Testis (tissue), 3 donors: ENCODE data around the gene CPA4. TPM values are rescaled to one million over a fixed set of nuclear protein-coding genes. Genes with fewer than 3 reads are reported as not detected.

Experiments used
- DNase-seq: peaks from one replicate; pipeline ENCODE4 v3.0.0-alpha.2; 2019
- H3K27ac ChIP-seq, 2 donors: fragments of 200-600 bp; sonication (generic); one replicate each; pipeline ENCODE4 v1.5.1; 2019
- H3K27me3 ChIP-seq: fragments of 200-600 bp; sonication (generic); one replicate; pipeline ENCODE4 v1.5.1; 2019
- H3K36me3 ChIP-seq: fragments of 200-600 bp; sonication (generic); one replicate; pipeline ENCODE4 v1.5.1; 2017; ENCODE audit warnings: low read depth; ENCODE audit errors: missing control alignments
- H3K4me1 ChIP-seq: fragments of 200-600 bp; sonication (generic); one replicate; pipeline ENCODE4 v1.5.1; 2019
- H3K4me3 ChIP-seq, 2 donors: fragments of 200-600 bp; sonication (generic); one replicate each; pipeline ENCODE4 v1.5.1; 2017 to 2019
- H3K9me3 ChIP-seq: fragments of 200-600 bp; sonication (generic); one replicate; pipeline ENCODE4 v1.5.1; 2017
- POLR2A ChIP-seq: fragments of 450-650 bp; IDR thresholded peaks from one replicate; pipeline ENCODE4 v1.6.1; 2017; ENCODE audit warnings: antibody characterized with exemption, mild to moderate bottlenecking, moderate library complexity
- WGBS, 2 donors: methylation state at CpG; one replicate each; pipeline ENCODE4 v1.1.5; 2018; 5-methylcytosine and 5-hydroxymethylcytosine counted together
- intact Hi-C: fragments of 100-400 bp; cut with DNase I; formaldehyde crosslinking; loops from one replicate; pipeline ENCODE4 v1.15.1; 2023; ENCODE audit warnings: low total_unique reads
- polyA plus RNA-seq: library from polyadenylated mRNA; stranded (reverse); fragments of 350-450 nt; fragmentation: Illumina TruSeq; extraction: RNeasy Lipid Tissue Mini Kit (QIAGEN cat#74804); gene quantifications from one replicate; pipeline ENCODE4 v1.2.3, GENCODE V29; 2014; ENCODE audit warnings: low read depth, low replicate concordance; ENCODE audit not compliant: insufficient read depth
- total RNA-seq, 2 donors: library from RNA; depleted of rRNA; stranded (reverse); fragments of >200 nt; gene quantifications; one replicate each; pipeline ENCODE4 v1.2.3, GENCODE V29; 2016
- TF ChIP-seq, protein P1 (sequence below), 3 experiments: fragments of 450-650 bp in 2 of 3; fragments of 200-600 bp in 1 of 3; sonication (generic) in 1 of 3; IDR thresholded peaks; one replicate each; pipeline ENCODE4 v1.5.1; 2016 to 2019; ENCODE audit warnings: antibody characterized with exemption in 3 of 3, mild to moderate bottlenecking in 2 of 3, moderate library complexity in 1 of 3

CPA4 gene
- total and polyA plus RNA-seq, 3 donors from 2014 or later: 0.31 to 0.94 (median 0.68) TPM

DNA sequence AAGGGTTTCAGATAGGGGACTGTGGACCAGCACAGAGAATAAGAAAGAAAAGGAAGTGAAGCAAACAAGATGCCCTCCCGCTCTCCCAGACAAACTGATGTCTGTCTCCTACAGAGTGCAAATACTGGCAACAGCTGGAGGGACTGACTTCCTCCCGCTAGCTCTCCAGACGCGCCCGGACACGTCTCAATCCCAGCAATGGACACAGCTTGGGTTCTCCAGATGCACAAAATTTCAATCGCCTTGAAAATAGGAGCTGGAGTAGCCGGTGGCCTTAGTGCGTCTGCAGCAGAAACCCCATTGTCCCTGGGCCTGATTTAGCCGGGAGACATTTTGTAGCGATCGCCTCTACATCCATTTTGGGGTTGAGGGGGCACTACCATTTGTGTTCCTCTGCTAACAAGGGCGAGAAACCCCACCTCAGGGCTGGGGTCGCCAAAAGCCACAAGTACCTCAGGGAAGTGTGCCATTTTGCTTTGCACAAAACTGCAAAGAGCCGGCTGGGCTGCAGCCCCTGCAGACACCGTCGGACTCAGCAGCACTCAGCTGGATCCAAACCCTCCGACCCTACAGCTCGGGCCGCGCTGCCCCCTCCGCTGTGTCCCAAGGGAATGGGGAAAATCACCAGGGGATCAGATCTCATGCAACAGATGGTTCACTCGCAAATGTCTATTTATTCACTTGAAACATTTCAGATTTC is 20.4 kb upstream of the CPA4 start:
- Histone ChIP-seq H3K27me3 (no peaks in the 10 kb centered on the region), H3K4me1 (peaks cover 12% of the 10 kb centered on the region), H3K4me3 (peak overlapping the region; percentile 16 to 34), H3K9me3 (no peaks in the 10 kb centered on the region), H3K36me3 (no peaks in the 10 kb centered on the region), H3K27ac (no peak overlapping the region)
- no peak for DNase-seq
- intact Hi-C loops: loop anchor here (10.0 kb wide), 1 partner anchor 222 kb away; the partner anchor contains the start of gene MEST
- WGBS, 2 donors: 33 to 37% methylated on average over 23 of the region's 23 CpGs
- no peak for TF ChIP-seq POLR2A
- TF ChIP-seq, protein P1, sequence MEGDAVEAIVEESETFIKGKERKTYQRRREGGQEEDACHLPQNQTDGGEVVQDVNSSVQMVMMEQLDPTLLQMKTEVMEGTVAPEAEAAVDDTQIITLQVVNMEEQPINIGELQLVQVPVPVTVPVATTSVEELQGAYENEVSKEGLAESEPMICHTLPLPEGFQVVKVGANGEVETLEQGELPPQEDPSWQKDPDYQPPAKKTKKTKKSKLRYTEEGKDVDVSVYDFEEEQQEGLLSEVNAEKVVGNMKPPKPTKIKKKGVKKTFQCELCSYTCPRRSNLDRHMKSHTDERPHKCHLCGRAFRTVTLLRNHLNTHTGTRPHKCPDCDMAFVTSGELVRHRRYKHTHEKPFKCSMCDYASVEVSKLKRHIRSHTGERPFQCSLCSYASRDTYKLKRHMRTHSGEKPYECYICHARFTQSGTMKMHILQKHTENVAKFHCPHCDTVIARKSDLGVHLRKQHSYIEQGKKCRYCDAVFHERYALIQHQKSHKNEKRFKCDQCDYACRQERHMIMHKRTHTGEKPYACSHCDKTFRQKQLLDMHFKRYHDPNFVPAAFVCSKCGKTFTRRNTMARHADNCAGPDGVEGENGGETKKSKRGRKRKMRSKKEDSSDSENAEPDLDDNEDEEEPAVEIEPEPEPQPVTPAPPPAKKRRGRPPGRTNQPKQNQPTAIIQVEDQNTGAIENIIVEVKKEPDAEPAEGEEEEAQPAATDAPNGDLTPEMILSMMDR (IDR thresholded peaks at IDR 0.05): no peak

DNA sequence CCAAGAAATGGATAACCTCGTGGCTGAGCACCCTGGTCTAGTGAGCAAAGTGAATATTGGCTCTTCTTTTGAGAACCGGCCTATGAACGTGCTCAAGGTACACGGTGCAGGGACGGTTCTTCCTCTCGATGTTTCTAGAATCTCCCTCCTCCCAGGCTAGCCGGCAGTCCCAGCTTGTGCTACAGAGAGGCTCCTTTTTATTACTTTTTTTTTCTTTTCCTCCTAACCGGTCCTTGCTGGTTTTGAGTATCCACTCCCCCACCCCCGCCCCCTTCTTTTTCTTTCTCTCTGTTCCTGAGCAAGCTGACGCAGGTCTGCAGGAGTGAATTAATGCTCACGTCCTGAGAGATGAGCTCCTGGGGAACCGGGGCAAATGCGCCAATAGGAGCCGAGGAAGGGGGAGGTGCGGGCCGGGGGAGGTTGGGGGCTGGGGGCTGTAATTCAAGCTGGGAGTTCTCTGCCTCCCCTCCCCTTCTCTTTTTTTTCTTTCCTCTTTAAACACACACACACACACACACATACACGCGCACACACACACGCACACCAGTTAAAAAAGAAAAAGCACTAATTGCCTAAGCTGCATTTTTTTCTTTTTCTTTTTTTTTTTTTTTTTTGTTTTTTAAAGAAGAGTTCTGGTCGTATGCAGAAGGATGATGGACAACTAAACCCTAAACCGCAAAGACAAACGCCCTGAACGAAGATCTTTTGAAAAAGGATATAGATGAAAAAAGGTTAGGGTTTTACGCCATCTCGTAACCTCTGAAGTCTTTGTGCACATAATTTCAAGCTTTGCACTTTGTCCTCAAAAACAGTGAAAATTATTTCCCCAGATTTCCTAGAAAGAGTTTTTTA is 19.7 kb upstream of the CPA4 start:
- WGBS, 2 donors: 8 to 9% methylated on average over 20 to 25 of the region's 25 CpGs
- Histone ChIP-seq H3K27ac (no peak overlapping the region), H3K4me1 (peaks cover 12% of the 10 kb centered on the region), H3K9me3 (no peaks in the 10 kb centered on the region), H3K36me3 (no peaks in the 10 kb centered on the region), H3K4me3 (peak overlapping the region; percentile 16 to 34), H3K27me3 (no peaks in the 10 kb centered on the region)
- intact Hi-C loops: loop anchor here (10.0 kb wide), 1 partner anchor 221 kb away; the partner anchor contains the start of gene MEST
- DNase-seq: peak; percentile 29
- no peak for TF ChIP-seq POLR2A
- TF ChIP-seq, protein P1 (IDR thresholded peaks at IDR 0.05): no peak

DNA sequence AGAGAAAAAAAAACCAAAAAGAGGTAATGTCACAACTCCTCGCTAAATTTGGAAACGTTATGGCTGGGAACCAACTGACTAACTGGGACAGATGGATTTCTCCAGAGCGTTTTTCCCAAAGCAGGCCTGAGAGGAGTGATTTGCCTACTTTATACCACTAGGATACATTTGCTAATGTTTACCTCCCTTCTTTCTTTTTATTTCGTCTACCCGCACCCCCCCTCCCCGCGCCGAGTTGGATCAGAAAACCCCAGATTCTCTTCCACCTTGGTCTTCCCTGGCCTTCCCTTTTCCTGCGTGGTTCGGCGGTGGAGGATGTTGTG is 19.1 kb upstream of the CPA4 start:
- peak; percentile 23 for DNase-seq
- H3K36me3 ChIP-seq: no peaks in the 10 kb centered on the region
- WGBS, 2 donors: 27 to 32% methylated on average over 11 of the region's 11 CpGs
- TF ChIP-seq, protein P1 (IDR thresholded peaks at IDR 0.05): peak in 2 of 3 experiments; percentile 4 to 13
- TF ChIP-seq POLR2A: no peak
- no peak overlapping the region for H3K27ac ChIP-seq
- peaks cover 12% of the 10 kb centered on the region for H3K4me1 ChIP-seq
- no peak overlapping the region for H3K4me3 ChIP-seq
- intact Hi-C loops: loop anchor here (10.0 kb wide), 1 partner anchor 221 kb away; the partner anchor contains the start of gene MEST
- no peaks in the 10 kb centered on the region for H3K9me3 ChIP-seq
- no peaks in the 10 kb centered on the region for H3K27me3 ChIP-seq

DNA sequence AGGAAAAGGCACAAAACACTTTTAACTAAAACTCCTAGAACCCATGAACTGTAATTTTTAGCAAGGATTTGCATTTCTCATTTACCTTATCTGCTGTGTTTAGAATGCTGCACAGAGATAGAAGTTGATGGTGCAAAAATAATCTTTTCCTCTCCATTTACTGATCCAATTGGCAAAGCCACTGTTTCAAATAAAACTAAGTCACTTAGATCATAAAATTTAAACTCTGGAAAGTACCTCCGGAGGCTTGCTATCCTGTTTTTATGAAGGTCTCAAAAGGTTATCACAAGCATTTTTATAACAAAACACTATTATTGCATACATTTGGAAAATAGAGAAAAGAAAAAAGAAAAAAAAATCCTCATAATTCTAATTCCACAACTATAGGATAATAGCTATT is 18.7 kb upstream of the CPA4 start:
- no peaks in the 10 kb centered on the region for H3K9me3 ChIP-seq
- H3K4me3 ChIP-seq: no peak overlapping the region
- no peaks in the 10 kb centered on the region for H3K36me3 ChIP-seq
- intact Hi-C loops: loop anchor here (10.0 kb wide), 1 partner anchor 221 kb away; the partner anchor contains the start of gene MEST
- no peak overlapping the region for H3K27ac ChIP-seq
- peaks cover 12% of the 10 kb centered on the region for H3K4me1 ChIP-seq
- H3K27me3 ChIP-seq: no peaks in the 10 kb centered on the region
- TF ChIP-seq POLR2A: no peak
- TF ChIP-seq, protein P1 (IDR thresholded peaks at IDR 0.05): no peak
- no peak for DNase-seq
- 19 to 59% methylated on average over 1 of the region's 1 CpG for WGBS, 2 donors
